Sigmoid colon (tissue), 7 donors: Measurements from ENCODE around the gene BRD9. TPM values are rescaled to one million over a fixed set of nuclear protein-coding genes. Genes with fewer than 3 reads are reported as not detected.

Experiments used
- DNase-seq: peaks from one replicate; pipeline ENCODE4 v3.0.0-alpha.2; 2019
- H3K27ac ChIP-seq, 4 donors: fragments of 200-600 bp; sonication (generic); one replicate each; pipeline ENCODE4 v1.5.1; 2016 to 2019; ENCODE audit warnings: mild to moderate bottlenecking in 1 of 4
- H3K27me3 ChIP-seq, 3 donors: fragments of 200-600 bp; sonication (generic); one replicate each; pipeline ENCODE4 v1.5.1; 2019; ENCODE audit warnings: mild to moderate bottlenecking in 1 of 3
- H3K36me3 ChIP-seq, 4 donors: fragments of 200-600 bp; sonication (generic); one replicate each; pipeline ENCODE4 v1.5.1; 2016 to 2019
- H3K4me1 ChIP-seq, 4 donors: fragments of 200-600 bp; sonication (generic); one replicate each; pipeline ENCODE4 v1.5.1; 2017 to 2019
- H3K4me3 ChIP-seq, 4 donors: fragments of 200-600 bp; sonication (generic); one replicate each; pipeline ENCODE4 v1.5.1; 2017 to 2019; ENCODE audit warnings: mild to moderate bottlenecking in 2 of 4, moderate library complexity in 1 of 4
- H3K9me3 ChIP-seq, 4 donors: fragments of 200-600 bp in 3 of 4; sonication (generic) in 3 of 4; one replicate each; pipeline versions ENCODE4 v1.5.1 to v1.6.1; 2013 to 2019
- CTCF ChIP-seq, 4 experiments: fragments of 450-650 bp in 3 of 4; fragments of 200-600 bp in 1 of 4; IDR thresholded peaks; one replicate each; pipeline ENCODE4 v1.5.1; 2016 to 2019; ENCODE audit warnings: antibody characterized with exemption in 4 of 4, mild to moderate bottlenecking in 3 of 4, moderate library complexity in 2 of 4
- EP300 ChIP-seq, 4 donors: sonication (generic); formaldehyde crosslinking; IDR thresholded peaks; one replicate each; pipeline ENCODE4 v1.6.1; 2017; ENCODE audit warnings: antibody characterized with exemption in 4 of 4
- POLR2A ChIP-seq, 2 donors: fragments of 450-650 bp; IDR thresholded peaks; one replicate each; pipeline ENCODE4 v1.6.1; 2016; ENCODE audit warnings: antibody characterized with exemption in 2 of 2, mild to moderate bottlenecking in 2 of 2, moderate library complexity in 2 of 2
- POLR2AphosphoS5 ChIP-seq, 4 donors: sonication (generic); formaldehyde crosslinking; IDR thresholded peaks; one replicate each; pipeline ENCODE4 v1.6.1; 2017; ENCODE audit warnings: antibody characterized with exemption in 4 of 4
- WGBS, 2 donors: extraction: QIAGEN DNeasy Blood & Tissue Kit; methylation state at CpG; one replicate each; pipeline ENCODE4 v1.1.7; 2013; 5-methylcytosine and 5-hydroxymethylcytosine counted together
- intact Hi-C: fragments of 100-400 bp; cut with DNase I; formaldehyde crosslinking; loops from one replicate; pipeline ENCODE4 v1.15.1; 2023
- polyA plus RNA-seq, 3 donors: library from polyadenylated mRNA; stranded (reverse); fragments of 200-250 nt; gene quantifications; one replicate each; pipeline ENCODE4 v1.2.3, GENCODE V29; 2013
- total RNA-seq, 4 donors: library from RNA; depleted of rRNA; stranded (reverse); fragments of >200 nt; gene quantifications; one replicate each; pipeline ENCODE4 v1.1.0, GENCODE V29; 2016
- donor health status: healthy with polysubstance abuse.
- donor health status: Bipolar disorder and iron deficiency.
- donor health status: healthy.

BRD9 gene
- total and polyA plus RNA-seq, 7 donors: 12.9 to 38.8 (median 22.4) TPM

DNA sequence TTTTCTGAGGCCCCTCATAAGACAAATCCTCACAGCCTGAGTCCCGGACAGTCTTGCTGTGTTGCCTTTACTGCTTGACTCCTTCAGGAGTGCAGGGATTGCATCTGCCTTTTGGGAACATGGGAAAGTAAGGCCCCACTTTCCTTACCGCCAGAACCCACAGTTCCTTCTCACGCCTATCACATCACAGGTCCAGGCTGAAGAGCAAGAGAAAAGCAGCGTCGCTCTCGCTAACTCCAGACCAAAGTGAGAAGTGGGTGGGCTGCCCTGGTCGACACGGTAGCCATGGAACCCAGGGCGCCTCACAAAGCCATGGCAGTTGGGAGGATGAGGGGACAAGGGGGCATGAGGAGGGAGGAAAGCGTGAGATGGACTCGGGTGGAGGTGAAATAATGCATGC is 33.9 kb downstream of the BRD9 start:
- DNase-seq: no peak
- Histone ChIP-seq H3K9me3 (no peaks in the 10 kb centered on the region), H3K4me3 (no peak overlapping the region), H3K4me1 (no peaks in the 10 kb centered on the region), H3K27ac (no peak overlapping the region), H3K36me3 (peaks cover 0 to 16% (median 11%) of the 10 kb centered on the region in 4 donors), H3K27me3 (peaks cover 0 to 8% (median 2%) of the 10 kb centered on the region in 3 donors)
- WGBS, 2 donors: 88 to 90% methylated on average over 11 of the region's 11 CpGs
- no peak for TF ChIP-seq POLR2A (IDR thresholded peaks at IDR 0.05)
- TF ChIP-seq CTCF (IDR thresholded peaks at IDR 0.05): no peak
- TF ChIP-seq POLR2AphosphoS5 (IDR thresholded peaks at IDR 0.05): no peak
- no peak for TF ChIP-seq EP300 (IDR thresholded peaks at IDR 0.05)
- intact Hi-C loops: no loop called here

- intact Hi-C loops: no loop called here
- no peaks in the 10 kb centered on the region for H3K9me3 ChIP-seq
- 80 to 88% methylated on average over 16 of the region's 16 CpGs for WGBS, 2 donors
- H3K4me1 ChIP-seq: no peaks in the 10 kb centered on the region
- no peak for TF ChIP-seq POLR2A (IDR thresholded peaks at IDR 0.05)
- TF ChIP-seq POLR2AphosphoS5 (IDR thresholded peaks at IDR 0.05): no peak
- no peaks in the 10 kb centered on the region for H3K36me3 ChIP-seq
- no peak overlapping the region for H3K27ac ChIP-seq
- peak; percentile 55 for DNase-seq
- peaks cover 0 to 23% (median 15%) of the 10 kb centered on the region in 3 donors for H3K27me3 ChIP-seq
- no peak overlapping the region for H3K4me3 ChIP-seq
These were observed 35.8 kb downstream of the BRD9 start for GRCh38 chr5:856531-857425.

DNA sequence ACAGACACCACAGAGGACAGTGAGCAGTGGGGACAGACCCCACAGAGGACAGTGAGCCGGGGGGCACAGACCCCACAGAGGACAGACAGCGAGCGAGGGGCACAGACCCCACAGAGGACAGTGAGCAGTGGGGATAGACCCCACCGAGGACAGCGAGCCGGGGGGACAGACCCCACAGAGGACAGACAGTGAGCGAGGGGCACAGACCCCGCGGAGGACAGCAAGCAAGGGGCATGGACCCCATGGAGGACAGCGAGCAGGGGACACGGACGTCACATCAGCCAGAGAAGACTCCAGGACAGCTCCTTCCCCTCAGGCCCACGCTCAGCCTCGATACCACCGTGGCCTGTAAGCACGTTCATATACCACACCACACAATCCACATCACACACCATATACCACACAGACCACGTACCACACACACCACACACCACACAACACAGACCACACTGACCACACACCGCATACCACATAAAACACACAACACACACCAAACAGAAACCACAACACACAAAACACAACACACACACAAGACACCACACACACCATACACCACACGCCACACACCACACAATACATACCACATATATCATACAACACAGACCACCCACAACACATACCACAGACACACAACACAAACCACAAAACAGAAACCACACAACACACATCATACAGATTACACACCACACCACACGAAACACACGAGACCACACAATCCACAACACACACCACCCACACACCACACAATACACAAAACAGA is 36.6 kb downstream of the BRD9 start:
- 71 to 78% methylated on average over 21 of the region's 21 CpGs for WGBS, 2 donors
- intact Hi-C loops: no loop called here
- DNase-seq: peak; percentile 56
- Histone ChIP-seq H3K4me3 (no peak overlapping the region), H3K27me3 (peaks cover 0 to 29% (median 17%) of the 10 kb centered on the region in 3 donors), H3K27ac (no peak overlapping the region), H3K36me3 (no peaks in the 10 kb centered on the region), H3K9me3 (no peaks in the 10 kb centered on the region), H3K4me1 (no peaks in the 10 kb centered on the region)
- TF ChIP-seq POLR2AphosphoS5 (IDR thresholded peaks at IDR 0.05): no peak
- no peak for TF ChIP-seq EP300 (IDR thresholded peaks at IDR 0.05)
- TF ChIP-seq CTCF (IDR thresholded peaks at IDR 0.05): no peak
- no peak for TF ChIP-seq POLR2A (IDR thresholded peaks at IDR 0.05)

- H3K27me3 ChIP-seq: peaks cover 0 to 37% (median 24%) of the 10 kb centered on the region in 3 donors
- H3K36me3 ChIP-seq: no peaks in the 10 kb centered on the region
- H3K27ac ChIP-seq: no peak overlapping the region
- intact Hi-C loops: no loop called here
- TF ChIP-seq CTCF (IDR thresholded peaks at IDR 0.05) (no peak), POLR2A (IDR thresholded peaks at IDR 0.05) (no peak), EP300 (IDR thresholded peaks at IDR 0.05) (no peak), POLR2AphosphoS5 (IDR thresholded peaks at IDR 0.05) (no peak)
- 88 to 91% methylated on average over 32 of the region's 32 CpGs for WGBS, 2 donors
- peaks cover 0 to under 1% (median 0%) of the 10 kb centered on the region in 4 donors for H3K4me1 ChIP-seq
- no peak overlapping the region for H3K4me3 ChIP-seq
- DNase-seq: peak; percentile 56
- no peaks in the 10 kb centered on the region for H3K9me3 ChIP-seq
These were observed 37.4 kb downstream of the BRD9 start for GRCh38 chr5:854966-855743.
